Measurements from ENCODE around the gene UBAC1.
"Not testable (repeated sequence)": the region's sequence is repeated elsewhere in the genome, so short reads cannot be mapped to it uniquely, and the experiment has no call there.

The UBAC1 gene

GRCh38 chr9:135978642-135979546 is 17.7 kb upstream of the UBAC1 start:
- DNase-seq (ENCODE audit: low spot score): peak; percentile 62

- no peak for DNase-seq (ENCODE audit: low spot score)
Observed at GRCh38 chr9:135976944-135977343, 15.8 kb upstream of the UBAC1 start.

- no peak for DNase-seq (ENCODE audit: low spot score)
Observed at GRCh38 chr9:135976531-135976930, 15.4 kb upstream of the UBAC1 start.

- no peak for DNase-seq (ENCODE audit: low spot score)
Observed at GRCh38 chr9:135975834-135976233, 14.7 kb upstream of the UBAC1 start.

GRCh38 chr9:135974220-135974573 is 13.0 kb upstream of the UBAC1 start:
- DNase-seq (ENCODE audit: low spot score): no peak

GRCh38 chr9:135973277-135974219 is 12.4 kb upstream of the UBAC1 start:
- no peak for DNase-seq (ENCODE audit: low spot score)

GRCh38 chr9:135971892-135972291 is 10.7 kb upstream of the UBAC1 start:
- DNase-seq (ENCODE audit: low spot score): no peak

- DNase-seq (ENCODE audit: low spot score): no peak
Observed at GRCh38 chr9:135971111-135971766, 10.1 kb upstream of the UBAC1 start.

- DNase-seq (ENCODE audit: low spot score): no peak
Observed at GRCh38 chr9:135970128-135970815, 9.1 kb upstream of the UBAC1 start.

- DNase-seq (ENCODE audit: low spot score): no peak
Observed at GRCh38 chr9:135969064-135969683, 8.0 kb upstream of the UBAC1 start.

- no peak for DNase-seq (ENCODE audit: low spot score)
Observed at GRCh38 chr9:135968601-135969000, 7.4 kb upstream of the UBAC1 start.

GRCh38 chr9:135968083-135968476 is 6.9 kb upstream of the UBAC1 start:
- no peak for DNase-seq (ENCODE audit: low spot score)

- not testable (repeated sequence) for DNase-seq (ENCODE audit: low spot score)
Observed at GRCh38 chr9:135966916-135967260, 5.7 kb upstream of the UBAC1 start.

- DNase-seq (ENCODE audit: low spot score): no peak
Observed at GRCh38 chr9:135965124-135965756, 4.1 kb upstream of the UBAC1 start.

- DNase-seq (ENCODE audit: low spot score): no peak
Observed at GRCh38 chr9:135963938-135964337, 2.8 kb upstream of the UBAC1 start.

- DNase-seq (ENCODE audit: low spot score): no peak
Observed at GRCh38 chr9:135963338-135963737, 2.2 kb upstream of the UBAC1 start.

GRCh38 chr9:135962696-135963307 is 1.6 kb upstream of the UBAC1 start:
- no peak for DNase-seq (ENCODE audit: low spot score)

GRCh38 chr9:135961811-135962695 is 880 bp upstream of the UBAC1 start:
- DNase-seq (ENCODE audit: low spot score): no peak

All from AG08396 (cell line).